ENCODE measurements around the gene LRRC49. TPM values are rescaled to one million over a fixed set of nuclear protein-coding genes. Genes with fewer than 3 reads are reported as not detected.
"Not testable (repeated sequence)": the region's sequence is repeated elsewhere in the genome, so short reads cannot be mapped to it uniquely, and the experiment has no call there.

The LRRC49 gene
- total RNA-seq, 1 experiment from 2014 or later: 8.3 TPM

DNA sequence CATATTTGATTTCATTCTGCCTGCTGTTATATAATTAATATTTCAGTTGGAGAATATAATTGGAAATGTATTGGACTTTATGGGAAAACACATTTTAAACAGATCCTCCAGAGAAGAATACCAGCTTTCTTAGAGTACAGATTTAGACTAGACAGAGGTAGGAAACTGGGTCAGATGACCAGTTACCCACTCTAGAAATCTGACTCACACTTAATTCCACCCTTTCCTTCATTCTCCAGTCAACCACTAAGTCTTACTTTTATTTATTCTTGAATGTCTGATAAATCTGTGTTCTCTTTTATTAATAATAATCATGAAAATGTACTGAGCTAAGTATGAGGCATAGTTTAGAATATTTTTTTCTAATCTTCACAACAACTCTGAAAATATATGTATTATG, 110.7 kb downstream of the LRRC49 start:
- Mint-ChIP-seq H3K27me3 (ENCODE audit: low read depth) (no peaks in the 10 kb centered on the region), H3K27ac (no peak overlapping the region), H3K36me3 (ENCODE audit: insufficient read depth in 1 of 3, low read depth in 3 of 3) (peaks cover 5 to 11% (median 10%) of the 10 kb centered on the region in 3 experiments; a peak in 6 of 7 replicates), H3K4me1 (no peaks in the 10 kb centered on the region), H3K9me3 (peaks cover 7 to 9% of the 10 kb centered on the region in 2 experiments; a peak in 4 of 5 replicates), H3K4me3 (no peak overlapping the region)
- Histone ChIP-seq H2BK5ac (ENCODE audit: insufficient read length, low read length) (no peak overlapping the region), H2BK12ac (ENCODE audit: insufficient read length, low read depth, low read length) (no peak overlapping the region), H2BK15ac (ENCODE audit: low read depth, low read length) (no peak overlapping the region), H4K20me1 (ENCODE audit: control insufficient read depth, insufficient read depth, insufficient read length) (no peaks in the 10 kb centered on the region), H3K23ac (ENCODE audit: insufficient read length, low read depth, low read length) (no peak overlapping the region), H3K4ac (ENCODE audit: low read depth, low read length) (no peak overlapping the region), H3K4me2 (ENCODE audit: insufficient read depth, insufficient read length, low read length) (no peak overlapping the region), H4K8ac (replicated peaks; ENCODE audit: insufficient read length, low read depth, low read length) (no peak overlapping the region), H3K18ac (ENCODE audit: insufficient read length, low read depth, low read length) (no peak overlapping the region), H3K27ac (ENCODE audit: insufficient read length, low read depth, low read length) (no peak overlapping the region), H2BK120ac (ENCODE audit: low read depth, low read length, poor library complexity, severe bottlenecking) (no peak overlapping the region), H3K27me3 (ENCODE audit: insufficient read depth, low read length) (no peaks in the 10 kb centered on the region), H3K79me2 (ENCODE audit: insufficient read depth, low read length) (no peaks in the 10 kb centered on the region), H3K9ac (ENCODE audit: extremely low read depth, insufficient read length, low read length) (no peak overlapping the region), H2BK20ac (ENCODE audit: low read depth, low read length, poor library complexity, severe bottlenecking) (no peak overlapping the region), H3T11ph (ENCODE audit: low read length) (no peak overlapping the region), H3K79me1 (ENCODE audit: insufficient read depth, low read depth, low read length, poor library complexity, severe bottlenecking) (no peaks in the 10 kb centered on the region), H3K9me3 (ENCODE audit: control insufficient read depth, low read depth, low read length) (no peaks in the 10 kb centered on the region), H4K5ac (ENCODE audit: insufficient read length, low read depth, low read length) (no peak overlapping the region), H3K4me1 (ENCODE audit: insufficient read depth, low read length) (no peaks in the 10 kb centered on the region), H3K56ac (ENCODE audit: insufficient read length, low read depth, low read length) (no peak overlapping the region), H3K14ac (ENCODE audit: insufficient read depth, low read length) (no peak overlapping the region), H3K23me2 (ENCODE audit: insufficient read length, low read depth, low read length, poor library complexity, severe bottlenecking) (no peaks in the 10 kb centered on the region), H2AFZ (ENCODE audit: low read length) (no peak overlapping the region), H4K91ac (ENCODE audit: insufficient read length, low read depth, low read length) (no peak overlapping the region), H2AK5ac (ENCODE audit: insufficient read length, low read length) (no peak overlapping the region)
- TF ChIP-seq, protein P1, sequence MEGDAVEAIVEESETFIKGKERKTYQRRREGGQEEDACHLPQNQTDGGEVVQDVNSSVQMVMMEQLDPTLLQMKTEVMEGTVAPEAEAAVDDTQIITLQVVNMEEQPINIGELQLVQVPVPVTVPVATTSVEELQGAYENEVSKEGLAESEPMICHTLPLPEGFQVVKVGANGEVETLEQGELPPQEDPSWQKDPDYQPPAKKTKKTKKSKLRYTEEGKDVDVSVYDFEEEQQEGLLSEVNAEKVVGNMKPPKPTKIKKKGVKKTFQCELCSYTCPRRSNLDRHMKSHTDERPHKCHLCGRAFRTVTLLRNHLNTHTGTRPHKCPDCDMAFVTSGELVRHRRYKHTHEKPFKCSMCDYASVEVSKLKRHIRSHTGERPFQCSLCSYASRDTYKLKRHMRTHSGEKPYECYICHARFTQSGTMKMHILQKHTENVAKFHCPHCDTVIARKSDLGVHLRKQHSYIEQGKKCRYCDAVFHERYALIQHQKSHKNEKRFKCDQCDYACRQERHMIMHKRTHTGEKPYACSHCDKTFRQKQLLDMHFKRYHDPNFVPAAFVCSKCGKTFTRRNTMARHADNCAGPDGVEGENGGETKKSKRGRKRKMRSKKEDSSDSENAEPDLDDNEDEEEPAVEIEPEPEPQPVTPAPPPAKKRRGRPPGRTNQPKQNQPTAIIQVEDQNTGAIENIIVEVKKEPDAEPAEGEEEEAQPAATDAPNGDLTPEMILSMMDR (conservative IDR thresholded peaks at IDR 0.05): no peak
- no peak for DNase-seq

DNA sequence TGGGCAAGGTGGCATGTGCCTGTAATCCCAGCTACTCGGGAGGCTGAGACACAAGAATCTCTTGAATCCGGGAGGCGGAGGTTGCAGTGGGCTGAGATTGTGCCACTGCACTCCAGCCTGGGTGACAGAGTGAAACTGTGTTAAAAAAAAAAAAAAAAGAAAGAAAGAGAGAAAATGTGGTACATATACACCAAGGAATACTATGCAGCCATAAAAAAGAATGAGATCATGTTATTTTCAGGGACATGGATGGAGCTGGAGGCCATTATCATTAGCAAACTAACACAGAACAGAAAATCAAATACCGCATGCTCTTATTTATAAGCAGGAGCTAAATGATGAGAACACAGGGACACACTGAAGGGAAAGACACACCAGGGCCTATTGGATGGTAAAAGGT, 111.9 kb downstream of the LRRC49 start:
- not testable (repeated sequence) for H3K79me1 ChIP-seq (ENCODE audit: insufficient read depth, low read depth, low read length, poor library complexity, severe bottlenecking); H3K36me3 Mint-ChIP-seq (ENCODE audit: insufficient read depth in 1 of 3, low read depth in 3 of 3); H3K4me3 Mint-ChIP-seq

More for the DNA sequence above, 111.9 kb downstream of the LRRC49 start:
- H2BK5ac ChIP-seq (ENCODE audit: insufficient read length, low read length); H2AFZ ChIP-seq (ENCODE audit: low read length); H3K4ac ChIP-seq (ENCODE audit: low read depth, low read length); H4K91ac ChIP-seq (ENCODE audit: insufficient read length, low read depth, low read length); H3K18ac ChIP-seq (ENCODE audit: insufficient read length, low read depth, low read length); H3K9me3 ChIP-seq (ENCODE audit: control insufficient read depth, low read depth, low read length); H3T11ph ChIP-seq (ENCODE audit: low read length); H2BK20ac ChIP-seq (ENCODE audit: low read depth, low read length, poor library complexity, severe bottlenecking); H3K9ac ChIP-seq (ENCODE audit: extremely low read depth, insufficient read length, low read length); H3K56ac ChIP-seq (ENCODE audit: insufficient read length, low read depth, low read length); H3K79me2 ChIP-seq (ENCODE audit: insufficient read depth, low read length); H3K14ac ChIP-seq (ENCODE audit: insufficient read depth, low read length); H3K27me3 Mint-ChIP-seq (ENCODE audit: low read depth); H4K20me1 ChIP-seq (ENCODE audit: control insufficient read depth, insufficient read depth, insufficient read length); DNase-seq; H2AK5ac ChIP-seq (ENCODE audit: insufficient read length, low read length); H2BK15ac ChIP-seq (ENCODE audit: low read depth, low read length); H3K4me1 Mint-ChIP-seq; H2BK120ac ChIP-seq (ENCODE audit: low read depth, low read length, poor library complexity, severe bottlenecking); H3K27ac ChIP-seq (ENCODE audit: insufficient read length, low read depth, low read length); H3K23ac ChIP-seq (ENCODE audit: insufficient read length, low read depth, low read length); H3K4me1 ChIP-seq (ENCODE audit: insufficient read depth, low read length); H3K23me2 ChIP-seq (ENCODE audit: insufficient read length, low read depth, low read length, poor library complexity, severe bottlenecking); H3K27ac Mint-ChIP-seq; H4K8ac ChIP-seq (replicated peaks; ENCODE audit: insufficient read length, low read depth, low read length); H3K27me3 ChIP-seq (ENCODE audit: insufficient read depth, low read length); H3K4me2 ChIP-seq (ENCODE audit: insufficient read depth, insufficient read length, low read length); H3K9me3 Mint-ChIP-seq; H2BK12ac ChIP-seq (ENCODE audit: insufficient read length, low read depth, low read length); H4K5ac ChIP-seq (ENCODE audit: insufficient read length, low read depth, low read length): not testable (repeated sequence)
- no CpG with 5 or more reads among the region's 4 CpGs for WGBS (ENCODE audit: extremely low coverage, insufficient read length, low lambda C conversion rate)
